Measurements from ENCODE around the gene NAT9.

NAT9 gene

DNA sequence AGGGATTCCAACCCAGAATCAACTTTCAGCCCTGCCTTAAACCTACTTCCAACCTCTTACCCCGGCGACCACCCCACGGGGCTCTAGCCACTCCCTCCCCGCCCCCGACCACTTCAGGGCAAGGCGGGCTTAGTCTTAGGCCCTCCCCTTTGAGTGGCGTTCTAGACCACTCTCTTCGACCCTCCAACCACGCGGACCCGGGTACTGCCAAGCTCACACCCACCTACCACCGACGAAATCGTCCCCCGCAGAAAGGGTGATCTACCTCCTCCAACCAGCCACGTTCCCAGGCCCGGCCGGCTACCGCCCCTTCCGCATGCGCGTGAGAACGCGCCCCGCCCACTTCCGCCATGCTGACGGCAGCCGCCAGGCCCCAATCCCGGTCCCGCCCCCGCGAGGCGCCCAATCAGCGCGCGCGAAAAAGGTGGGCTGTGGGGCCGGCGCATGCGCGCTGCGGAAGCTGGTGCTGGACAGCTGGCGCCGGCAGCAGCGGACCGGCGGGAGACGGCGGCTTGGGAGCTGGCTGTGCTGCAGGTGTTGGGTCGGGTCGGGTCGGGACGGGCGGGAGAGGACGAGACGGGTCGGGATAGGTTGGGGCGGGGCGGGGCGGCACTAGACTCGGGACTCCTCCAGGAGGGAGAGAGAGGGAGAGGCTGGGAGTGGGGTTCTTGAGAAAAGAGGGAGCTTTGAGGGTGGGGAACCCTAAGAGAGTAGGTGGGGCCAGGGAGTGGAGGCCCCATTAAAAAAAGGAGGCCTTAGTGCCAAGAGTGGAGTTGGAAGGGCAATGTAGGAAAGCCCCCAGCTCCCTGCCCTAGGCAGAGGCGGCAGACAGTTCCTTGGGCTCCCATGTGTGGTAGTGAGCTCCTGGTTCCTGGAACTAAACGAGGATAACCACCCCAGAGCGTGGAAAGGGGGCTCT lies at the start of gene NAT9:
TSS of gene NAT9 (minus strand) at position 302 of the 919 bp plus-strand sequence. CDS start 647 bp downstream, outside the sequence.
- peak; percentile 87 for DNase-seq

- peak; percentile 76 for DNase-seq
These were observed 48.9 kb upstream of the NAT9 start for GRCh38 chr17:74824961-74825627.

DNA sequence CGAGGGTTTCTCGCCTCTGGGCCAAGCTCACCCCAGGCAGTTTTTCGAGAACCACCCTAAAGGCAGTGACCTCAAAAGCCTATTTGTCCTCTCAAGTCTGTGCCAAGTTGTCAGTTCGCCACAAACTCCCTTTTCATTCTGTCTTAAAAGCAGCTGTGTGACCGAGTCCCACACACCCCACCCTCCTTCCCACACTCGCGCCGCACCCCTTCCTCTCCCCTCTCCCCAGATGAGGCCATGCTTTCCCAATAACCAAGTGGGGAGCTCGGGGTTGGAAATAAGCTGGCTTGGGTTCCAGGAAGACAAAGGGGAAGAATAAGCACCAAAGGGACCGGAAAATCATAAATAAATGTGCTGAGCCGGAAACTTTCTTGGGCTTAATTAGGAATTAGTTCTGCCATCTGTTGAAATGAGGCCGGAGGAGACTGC lies 46.8 kb upstream of the NAT9 start:
- DNase-seq, result no peak

DNA sequence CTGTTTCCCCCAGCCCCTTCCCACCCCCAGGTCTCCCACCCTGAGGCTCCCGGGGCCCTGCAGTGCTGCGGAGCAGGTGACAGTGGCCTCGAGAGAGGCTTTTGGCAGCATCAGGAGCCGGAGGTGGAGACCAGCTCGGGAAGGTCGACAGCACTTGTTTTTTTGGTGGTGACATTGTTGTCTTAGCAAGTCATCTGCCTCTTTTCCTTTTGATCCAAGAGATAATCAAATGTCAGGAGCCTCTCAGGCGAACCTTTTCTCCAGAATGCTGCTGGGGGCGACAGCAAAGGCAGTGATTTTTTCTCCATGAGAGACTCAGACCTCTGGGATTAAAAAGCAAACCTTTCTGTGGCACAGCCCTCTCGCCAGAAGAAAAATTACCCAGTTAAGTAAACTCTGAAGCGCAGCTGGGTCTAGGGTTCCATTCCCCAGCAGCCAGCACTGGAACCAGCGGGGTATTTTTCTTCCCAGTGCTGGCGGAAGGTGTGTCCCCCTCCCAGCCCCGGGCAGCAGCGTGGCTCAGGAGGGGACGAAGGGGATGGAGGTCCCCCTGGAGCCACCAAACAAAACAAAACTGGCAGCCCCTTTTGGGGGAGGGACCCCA lies 46.3 kb upstream of the NAT9 start:
- DNase-seq, result no peak

DNA sequence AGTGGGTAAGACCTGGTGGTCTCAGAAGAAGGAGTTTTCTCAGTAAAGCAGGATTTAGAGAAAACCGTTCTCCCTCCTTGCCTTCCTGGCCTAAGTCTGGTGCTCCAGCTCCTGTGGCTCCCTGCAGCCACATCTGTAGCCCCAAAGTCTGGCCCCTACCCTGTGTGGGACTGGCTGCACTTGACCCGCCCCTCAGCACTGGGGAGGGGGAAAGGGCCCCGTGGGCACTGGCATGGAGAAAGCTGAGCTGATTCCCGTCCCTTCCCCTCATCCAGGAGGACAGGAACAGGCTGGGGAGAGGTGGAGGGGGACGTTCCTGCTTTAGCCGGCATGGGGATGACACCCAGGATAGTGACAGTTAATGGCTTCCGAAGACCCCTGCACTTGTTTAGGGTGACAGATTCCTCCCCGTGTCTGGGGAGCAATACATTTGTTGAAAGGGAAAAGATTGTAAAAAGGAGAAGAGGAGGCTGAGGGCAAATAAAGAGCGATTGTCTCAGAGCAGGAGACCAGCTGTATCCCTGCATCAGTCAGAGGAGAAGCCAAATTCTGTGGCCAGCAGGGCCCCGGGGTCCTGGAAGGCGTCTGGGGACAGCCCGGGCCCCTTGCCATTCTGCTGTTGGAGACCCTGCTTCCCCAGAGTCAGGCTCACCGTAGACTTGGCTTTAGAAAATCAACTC lies 45.6 kb upstream of the NAT9 start:
- DNase-seq, result no peak

DNA sequence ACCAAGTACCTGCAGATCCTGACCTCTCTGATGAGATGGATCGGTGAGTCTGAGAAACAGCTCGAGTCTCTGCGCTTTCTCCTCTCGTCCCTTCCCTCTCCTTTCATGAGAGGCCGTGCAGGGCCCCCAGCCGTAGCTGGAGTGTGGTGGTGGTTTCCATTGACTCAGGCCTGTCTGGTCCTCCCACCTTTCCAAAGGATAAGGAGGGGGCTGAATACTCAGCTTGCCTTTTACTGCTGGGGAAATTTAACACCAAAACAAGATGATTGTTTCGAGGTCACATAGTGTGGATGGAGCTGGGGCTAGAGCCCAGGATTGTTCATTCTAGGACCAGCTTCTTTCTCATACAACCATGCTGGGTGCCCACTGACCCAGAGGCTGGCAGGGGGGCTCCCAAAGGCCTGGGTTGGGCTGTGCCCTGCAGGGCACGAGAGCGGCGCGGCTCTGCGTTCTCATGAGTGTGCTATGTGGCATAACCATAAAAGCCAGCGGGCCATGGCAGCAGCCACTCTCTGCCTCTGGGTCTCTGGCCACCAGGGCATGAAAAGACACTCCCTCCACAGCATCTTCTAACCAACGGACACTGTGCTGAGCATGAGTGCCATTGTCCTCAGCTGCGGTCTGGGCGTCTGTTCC lies 43.8 kb upstream of the NAT9 start:
- no peak for DNase-seq

DNA sequence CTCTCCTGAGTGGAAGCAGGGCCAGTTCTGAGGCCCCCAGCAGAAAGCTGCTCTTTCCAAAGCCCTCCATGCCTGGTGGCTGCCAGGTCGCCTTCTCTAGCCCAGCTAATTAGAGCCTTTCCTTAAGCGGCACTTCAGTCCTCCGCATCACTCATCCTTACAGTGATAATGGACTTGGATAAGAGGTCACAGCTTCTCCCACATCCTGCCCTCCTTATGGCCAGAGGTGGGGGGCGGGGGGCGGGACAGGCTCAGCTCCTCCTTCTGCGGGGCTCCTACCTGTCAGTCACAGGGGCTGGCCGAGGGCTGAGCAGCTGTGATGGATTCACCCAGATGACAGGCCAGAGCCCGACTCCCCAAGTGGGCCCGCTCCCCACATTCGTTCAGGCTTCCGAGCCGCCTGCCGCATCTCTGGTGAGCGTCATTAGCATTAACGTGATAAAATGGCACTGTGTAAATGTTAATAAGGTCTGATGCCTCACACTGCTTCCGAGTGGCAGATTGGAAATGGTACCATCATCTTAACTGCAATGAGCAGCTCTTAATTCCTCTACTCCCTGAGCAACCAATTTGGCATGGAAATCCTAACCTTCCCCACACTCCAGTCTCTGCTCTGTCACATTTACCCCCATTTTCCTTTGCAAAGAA lies 42.3 kb upstream of the NAT9 start:
- no peak for DNase-seq

- DNase-seq, result peak; percentile 90
These were observed 40.9 kb upstream of the NAT9 start for GRCh38 chr17:74816905-74817620.

- DNase-seq, result peak; percentile 51
These were observed 39.6 kb upstream of the NAT9 start for GRCh38 chr17:74815550-74816370.

DNA sequence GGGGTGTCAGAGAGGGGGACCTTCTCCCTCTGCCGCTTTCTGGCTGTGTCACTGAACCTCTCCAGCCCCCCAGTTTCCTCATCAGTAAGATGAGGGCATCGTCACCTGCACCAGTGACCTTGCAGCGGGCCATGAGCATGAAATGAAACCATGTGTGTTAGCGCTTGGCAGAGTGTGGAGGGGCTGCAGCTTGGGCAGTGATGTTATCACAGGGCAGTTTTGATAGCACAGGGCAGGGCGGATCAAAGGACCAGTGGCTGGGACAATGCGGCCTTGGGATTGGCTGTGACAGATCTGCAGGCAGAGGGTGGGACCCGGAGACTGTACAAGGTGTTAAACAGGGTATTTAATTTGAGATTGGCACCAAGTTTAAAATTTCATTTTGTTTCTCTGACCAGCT lies 38.9 kb upstream of the NAT9 start:
- DNase-seq, result no peak

DNA sequence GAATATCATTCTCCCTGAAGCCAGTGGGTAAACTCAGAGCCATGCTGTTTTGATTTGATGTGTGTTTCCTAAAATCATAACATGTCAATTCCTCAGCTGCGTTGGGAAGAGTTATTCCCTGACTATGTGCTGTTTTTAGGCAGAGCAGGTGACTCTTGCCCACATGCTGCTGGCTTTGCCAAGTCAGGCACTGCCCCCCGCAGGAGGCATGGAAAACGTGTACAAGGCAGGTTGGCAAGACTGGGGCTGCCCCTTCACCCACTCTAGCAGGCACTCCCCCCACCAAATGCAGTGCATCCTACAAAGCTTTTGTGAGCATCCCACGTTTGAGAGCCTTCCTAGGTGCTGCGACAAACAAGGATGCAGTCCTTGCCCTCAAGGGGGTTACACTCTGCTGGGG lies 38.3 kb upstream of the NAT9 start:
- peak; percentile 40 for DNase-seq

DNA sequence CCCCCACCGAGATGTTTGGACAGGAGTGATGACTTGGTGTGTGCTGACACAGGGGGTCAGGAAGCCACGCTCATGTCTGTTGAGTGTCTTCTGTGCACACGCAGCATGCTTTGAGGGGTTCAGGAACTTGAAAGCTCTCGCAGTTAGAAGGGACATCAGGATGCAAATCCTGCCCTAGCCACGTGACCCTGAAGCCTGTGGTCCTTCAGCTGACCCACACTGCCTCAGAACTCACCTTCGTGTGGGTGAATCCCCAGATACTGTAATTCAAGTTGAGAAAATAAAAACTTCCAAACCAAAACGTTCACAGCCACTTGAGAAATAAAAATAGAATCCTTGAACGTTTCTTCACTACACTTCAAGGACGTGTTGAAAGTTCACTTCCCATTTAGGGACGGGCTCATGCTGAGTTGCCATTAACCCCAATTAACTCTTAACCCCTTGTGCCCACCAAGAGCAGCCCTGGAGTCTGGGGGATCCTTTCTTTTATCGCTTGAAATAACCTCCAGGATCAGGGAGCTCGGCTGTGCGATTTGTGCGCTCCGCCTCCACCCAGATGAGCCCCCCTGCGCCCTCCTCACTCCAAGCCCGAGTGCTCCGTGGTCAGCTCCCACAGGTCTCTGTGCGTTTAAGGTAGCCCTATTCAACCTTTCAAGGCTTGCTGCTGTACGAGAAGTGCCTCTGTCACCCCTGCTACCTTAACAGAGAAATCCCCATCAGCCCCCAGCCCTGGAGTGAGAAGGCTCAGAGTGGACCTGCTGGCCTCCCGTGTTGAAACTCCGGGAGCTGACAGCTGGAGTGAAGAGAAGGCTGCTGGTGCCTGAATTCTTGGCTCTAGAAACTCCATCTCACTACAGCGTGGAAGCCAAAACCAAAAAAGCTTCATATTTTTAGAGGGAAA lies 36.2 kb upstream of the NAT9 start:
- DNase-seq, result no peak

- DNase-seq, result no peak
These were observed 34.7 kb upstream of the NAT9 start for GRCh38 chr17:74810699-74811485.

- no peak for DNase-seq
These were observed 32.7 kb upstream of the NAT9 start for GRCh38 chr17:74808714-74809430.

GRCh38 chr17:74807925-74808324 lies 31.8 kb upstream of the NAT9 start:
- DNase-seq, result peak; percentile 98

GRCh38 chr17:74807441-74807840 lies 31.3 kb upstream of the NAT9 start:
- DNase-seq, result peak; percentile 55

- no peak for DNase-seq
These were observed 30.2 kb upstream of the NAT9 start for GRCh38 chr17:74806334-74806733.

DNA sequence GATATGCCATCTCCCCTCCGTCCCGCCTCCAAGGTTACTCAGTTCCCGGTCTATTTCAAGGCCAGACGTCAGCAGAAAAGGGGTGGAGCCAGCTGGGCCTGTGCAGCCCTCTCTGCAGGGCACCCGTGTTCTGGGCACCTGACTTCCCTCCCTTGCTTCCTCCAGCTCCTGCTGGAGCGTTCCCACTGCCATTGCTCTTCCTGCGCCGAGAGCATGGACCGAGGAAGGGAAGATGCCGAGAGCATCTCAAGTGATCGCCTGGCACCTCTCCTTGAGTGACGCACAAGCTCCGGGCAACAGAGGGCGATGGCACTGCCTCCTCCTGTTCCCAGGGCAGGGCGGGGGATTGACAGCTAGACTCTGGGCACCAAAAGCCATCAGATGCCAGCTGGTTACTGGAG lies 29.4 kb upstream of the NAT9 start:
- no peak for DNase-seq

Data from NCI-H1694 treated with DMSO at 0.1 percent for 48 hours (cell line).